Bone marrow (tissue), 2 donors: ENCODE data around the gene FADS6.

Source experiments
- DNase-seq, 2 donors: peaks; one replicate each; lab custom pipeline; 2025; lab: John Stamatoyannopoulos, UW

The FADS6 gene

GRCh38 chr17:74831444-74832146 lies 61.8 kb downstream of the FADS6 start:
- no peak for DNase-seq

DNA sequence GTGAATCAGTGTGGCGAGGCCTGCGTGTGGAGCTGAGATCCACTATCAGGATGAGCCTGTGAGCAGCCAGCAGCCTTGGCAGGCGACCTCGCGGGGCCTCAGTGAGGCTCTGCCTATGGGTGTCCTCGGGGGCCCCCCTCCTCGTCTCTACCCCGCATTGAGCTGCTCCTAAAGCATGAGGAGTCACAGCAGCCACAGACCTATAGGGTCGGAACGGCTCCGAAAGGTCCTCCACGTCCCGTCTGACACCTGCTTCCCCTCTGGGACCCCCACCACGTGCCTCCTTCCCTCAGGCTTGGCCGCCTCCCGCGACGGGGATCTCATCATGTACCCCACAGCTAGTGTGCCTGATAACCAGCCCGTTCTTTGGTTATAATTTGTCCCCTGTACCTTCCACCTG lies 62.6 kb downstream of the FADS6 start:
- no peak for DNase-seq

- no peak for DNase-seq
These were observed 65.6 kb downstream of the FADS6 start for GRCh38 chr17:74827800-74828199.
